A673 (cell line): ENCODE results near the gene DLGAP1. TPM values are rescaled to one million over a fixed set of nuclear protein-coding genes. Genes with fewer than 3 reads are reported as not detected.
"Not testable (repeated sequence)": the region's sequence is repeated elsewhere in the genome, so short reads cannot be mapped to it uniquely, and the experiment has no call there.

Experiments used
- BruUV-seq: library from RNA; stranded (reverse); fragments of 400-500 nt; replicated peaks from 2 replicates; lab custom pipeline; 2021; lab: Mats Ljungman, UMichigan
- CTCF ChIA-PET: fragments of 300-600 bp; sonication (Branson Sonifier 250); formaldehyde crosslinking; loops from one replicate; lab custom pipeline; 2022; ENCODE audit warnings: antibody characterized with exemption; lab: Charles Lee
- POLR2A ChIA-PET: fragments of 300-600 bp; sonication (Branson Sonifier 250); formaldehyde crosslinking; loops from one replicate; lab custom pipeline; 2022; ENCODE audit warnings: antibody characterized with exemption; ENCODE audit not compliant: low non-redundant PET; lab: Charles Lee
- DNase-seq: peaks from one replicate; pipeline ENCODE4 v3.0.0-alpha.2; 2015; ENCODE audit warnings: low spot score
- H3K27ac ChIP-seq: fragments of 200-600 bp; sonication (generic); 2 replicates; pipeline ENCODE4 v1.5.1; 2016; ENCODE audit warnings: mixed run types, low read depth, mild to moderate bottlenecking, mixed read lengths, antibody characterized with exemption, low read length; ENCODE audit not compliant: poor library complexity, severe bottlenecking
- H3K27me3 ChIP-seq: fragments of 200-600 bp; sonication (generic); replicated peaks from 2 replicates; pipeline ENCODE4 v1.6.1; 2017; ENCODE audit warnings: mixed run types, low read depth, mild to moderate bottlenecking, mixed read lengths, antibody characterized with exemption, low read length; ENCODE audit not compliant: insufficient read depth, poor library complexity
- H3K36me3 ChIP-seq: fragments of 200-600 bp; sonication (generic); 2 replicates; pipeline ENCODE4 v1.6.1; 2016; ENCODE audit warnings: mixed run types, mild to moderate bottlenecking, mixed read lengths, antibody characterized with exemption, low read length; ENCODE audit not compliant: insufficient read depth, poor library complexity, severe bottlenecking
- H3K4me1 ChIP-seq: fragments of 200-600 bp; sonication (generic); 2 replicates; pipeline ENCODE4 v1.6.1; 2017; ENCODE audit warnings: mixed run types, mild to moderate bottlenecking, mixed read lengths, antibody characterized with exemption, low read length; ENCODE audit not compliant: insufficient read depth, poor library complexity, severe bottlenecking
- H3K4me3 ChIP-seq: fragments of 200-600 bp; sonication (generic); 2 replicates; pipeline ENCODE4 v1.5.1; 2016; ENCODE audit warnings: low read depth, mixed run types, mild to moderate bottlenecking, mixed read lengths, low read length; ENCODE audit not compliant: poor library complexity, severe bottlenecking
- H3K9me3 ChIP-seq: fragments of 200-600 bp; sonication (generic); 2 replicates; pipeline ENCODE4 v1.6.1; 2016; ENCODE audit warnings: mixed run types, low read depth, mild to moderate bottlenecking, mixed read lengths, antibody characterized with exemption, low read length; ENCODE audit not compliant: poor library complexity, severe bottlenecking
- EZH2 ChIP-seq: fragments of 200-600 bp; sonication (generic); IDR thresholded peaks from 2 replicates; pipeline ENCODE4 v1.6.1; 2017; ENCODE audit warnings: borderline replicate concordance, low read depth, mild to moderate bottlenecking, mixed read lengths, antibody characterized with exemption, low read length; ENCODE audit not compliant: poor library complexity, severe bottlenecking
- intact Hi-C: fragments of 100-400 bp; cut with micrococcal nuclease; formaldehyde crosslinking; loops from one replicate; pipeline ENCODE4 v1.10.0; 2022; ENCODE audit not compliant: unreplicated experiment
- total RNA-seq: library from RNA; stranded (reverse); gene quantifications from 2 replicates; pipeline ENCODE4 v1.2.3, GENCODE V29; 2021
- TF ChIP-seq, protein P1 (sequence below): fragments of 300-800, 200-600 bp; sonication (generic); conservative IDR thresholded peaks from 2 replicates; pipeline ENCODE4 v1.5.1; 2017; ENCODE audit warnings: low read depth, mild to moderate bottlenecking, antibody characterized with exemption, low read length, moderate library complexity, mixed read lengths

The DLGAP1 gene
- total RNA-seq, 1 experiment from 2014 or later: 135 TPM

DNA sequence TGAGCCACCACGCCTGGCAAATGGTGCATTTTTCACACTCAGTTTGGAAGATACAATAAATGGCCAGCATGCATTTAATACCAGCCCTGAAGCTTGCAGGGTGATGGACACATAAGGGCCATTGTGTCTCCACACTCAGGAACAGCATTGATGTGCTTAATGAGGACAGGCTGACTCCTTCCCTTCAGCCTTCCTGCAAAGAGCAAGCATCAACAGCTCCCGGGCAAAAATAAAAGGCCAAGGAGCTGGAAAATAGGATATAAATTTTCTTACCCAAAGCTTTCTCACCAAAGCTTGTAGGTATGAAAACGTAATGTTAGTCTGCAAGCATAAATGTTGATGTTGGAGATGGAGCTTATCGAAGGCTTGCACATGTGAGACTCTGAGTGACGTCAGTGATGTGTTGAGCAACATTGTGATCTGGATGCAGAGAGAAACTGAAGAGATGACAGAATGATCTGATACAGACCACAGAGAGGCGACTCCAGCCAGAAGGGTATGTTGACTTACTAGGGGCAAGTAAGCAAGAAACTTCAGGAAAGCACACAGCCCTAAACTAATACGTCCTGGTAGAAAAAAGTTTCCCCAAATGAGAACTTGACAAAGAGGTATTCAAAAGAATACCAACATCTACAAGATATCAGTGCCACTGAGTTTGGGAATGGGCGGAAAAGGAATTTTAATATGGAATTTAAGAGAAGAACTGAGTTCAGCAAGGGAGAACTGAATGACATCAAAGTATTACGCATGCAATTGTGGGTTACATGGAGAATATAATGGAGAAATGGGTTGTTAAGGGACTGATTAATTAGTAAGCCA lies 748.6 kb downstream of the DLGAP1 start:
- POLR2A ChIA-PET: no interaction called here
- intact Hi-C loops: no loop called here
- BruUV-seq: no TSS peak

DNA sequence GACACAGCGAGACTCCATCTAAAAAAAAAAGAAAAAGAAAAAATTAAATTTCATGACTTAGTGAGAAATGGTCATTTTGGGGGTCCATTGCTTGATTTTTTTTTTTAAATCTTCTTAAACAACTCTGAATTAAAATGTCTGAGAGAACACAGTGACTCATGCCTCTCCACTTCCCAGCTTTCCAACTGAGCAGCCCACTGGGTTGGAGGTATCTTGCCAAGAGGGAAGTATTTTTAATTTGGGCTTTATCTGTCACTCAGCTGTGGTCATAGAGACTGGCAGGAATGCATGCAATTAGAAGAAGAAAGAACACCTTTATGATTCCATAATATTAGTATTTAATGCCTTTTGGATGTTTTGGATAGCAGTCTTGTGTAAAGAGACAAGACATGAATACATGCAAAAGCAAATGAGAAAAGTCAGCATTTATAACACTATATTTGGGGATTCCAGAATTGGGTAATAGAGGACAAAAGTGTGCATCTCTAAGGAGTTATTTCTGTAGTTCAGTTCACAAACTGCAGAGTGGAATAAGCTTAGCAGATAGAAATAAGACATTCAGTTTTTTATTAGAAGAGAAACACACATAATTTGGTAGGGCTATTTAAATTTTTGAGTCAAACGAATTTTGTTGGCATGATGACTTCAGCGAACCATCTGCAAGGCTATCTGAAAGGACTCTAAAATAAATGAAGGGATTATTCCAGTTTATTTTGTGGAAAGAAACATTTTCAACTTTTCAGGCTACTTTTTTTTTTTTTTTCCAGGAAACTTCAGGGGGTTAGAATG lies 750.4 kb downstream of the DLGAP1 start:
- Histone ChIP-seq H3K4me3 (no peak overlapping the region), H3K27ac (peak overlapping the region; percentile 69), H3K4me1 (peaks cover 38% of the 10 kb centered on the region), H3K36me3 (peaks cover 54% of the 10 kb centered on the region), H3K27me3 (no peaks in the 10 kb centered on the region), H3K9me3 (no peaks in the 10 kb centered on the region)
- TF ChIP-seq, protein P1, sequence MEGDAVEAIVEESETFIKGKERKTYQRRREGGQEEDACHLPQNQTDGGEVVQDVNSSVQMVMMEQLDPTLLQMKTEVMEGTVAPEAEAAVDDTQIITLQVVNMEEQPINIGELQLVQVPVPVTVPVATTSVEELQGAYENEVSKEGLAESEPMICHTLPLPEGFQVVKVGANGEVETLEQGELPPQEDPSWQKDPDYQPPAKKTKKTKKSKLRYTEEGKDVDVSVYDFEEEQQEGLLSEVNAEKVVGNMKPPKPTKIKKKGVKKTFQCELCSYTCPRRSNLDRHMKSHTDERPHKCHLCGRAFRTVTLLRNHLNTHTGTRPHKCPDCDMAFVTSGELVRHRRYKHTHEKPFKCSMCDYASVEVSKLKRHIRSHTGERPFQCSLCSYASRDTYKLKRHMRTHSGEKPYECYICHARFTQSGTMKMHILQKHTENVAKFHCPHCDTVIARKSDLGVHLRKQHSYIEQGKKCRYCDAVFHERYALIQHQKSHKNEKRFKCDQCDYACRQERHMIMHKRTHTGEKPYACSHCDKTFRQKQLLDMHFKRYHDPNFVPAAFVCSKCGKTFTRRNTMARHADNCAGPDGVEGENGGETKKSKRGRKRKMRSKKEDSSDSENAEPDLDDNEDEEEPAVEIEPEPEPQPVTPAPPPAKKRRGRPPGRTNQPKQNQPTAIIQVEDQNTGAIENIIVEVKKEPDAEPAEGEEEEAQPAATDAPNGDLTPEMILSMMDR: no peak
- no peak for TF ChIP-seq EZH2
- intact Hi-C loops: no loop called here
- POLR2A ChIA-PET: interaction anchor here (0.6 kb wide), 1 partner anchor 1139 kb away, joined by 4 read pairs; no protein-coding TSS in a partner anchor
- BruUV-seq: TSS peak; percentile 1
- CTCF ChIA-PET: interaction anchor here (0.7 kb wide), 2 partner anchors 163 to 559 kb away, joined by 3 to 4 read pairs; no protein-coding TSS in a partner anchor
- DNase-seq: peak; percentile 80

More for the DNA sequence above, 748.6 kb downstream of the DLGAP1 start:
- Histone ChIP-seq H3K4me3 (no peak overlapping the region), H3K27me3 (no peaks in the 10 kb centered on the region), H3K27ac (peak overlapping the region; percentile 14), H3K36me3 (peaks cover 53% of the 10 kb centered on the region), H3K9me3 (no peaks in the 10 kb centered on the region), H3K4me1 (peaks cover 48% of the 10 kb centered on the region)
- no peak for DNase-seq
- TF ChIP-seq, protein P1: no peak
- TF ChIP-seq EZH2: no peak
- CTCF ChIA-PET: no interaction called here

DNA sequence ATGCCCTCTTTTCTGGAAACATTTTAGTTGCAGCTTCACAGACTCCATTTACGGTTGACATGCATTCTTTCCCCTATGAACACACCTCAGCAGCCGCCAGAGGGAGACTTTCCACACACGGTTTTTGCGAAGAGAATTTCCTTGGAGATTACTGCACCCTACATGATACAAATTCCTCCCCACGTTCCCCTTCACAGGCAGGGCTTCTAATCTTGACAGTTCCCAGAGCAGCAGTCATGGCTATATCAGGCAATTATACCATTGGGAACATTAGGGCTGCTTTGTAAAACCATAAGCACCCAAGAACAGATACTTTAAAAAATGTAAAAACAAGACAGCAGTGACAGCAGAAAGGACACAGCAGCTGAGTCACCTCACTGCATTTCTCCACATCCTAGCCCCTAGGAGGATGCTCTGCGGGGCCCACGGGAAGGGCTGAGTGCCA lies 751.4 kb downstream of the DLGAP1 start:
- no peak overlapping the region for H3K4me3 ChIP-seq
- peak; percentile 92 for DNase-seq
- H3K9me3 ChIP-seq: no peaks in the 10 kb centered on the region
- ChIA-PET POLR2A (no interaction called here), CTCF (interaction anchor here (1.1 to 1.3 kb wide), 2 partner anchors 68 to 166 kb away, joined by 4 to 6 read pairs; no protein-coding TSS in a partner anchor)
- no peaks in the 10 kb centered on the region for H3K27me3 ChIP-seq
- H3K4me1 ChIP-seq: peaks cover 32% of the 10 kb centered on the region
- H3K36me3 ChIP-seq: peaks cover 57% of the 10 kb centered on the region
- TF ChIP-seq, protein P1: peak; percentile 83
- no peak for TF ChIP-seq EZH2
- intact Hi-C loops: loop anchor here (2.0 kb wide), 1 partner anchor 37 kb away; no protein-coding TSS in a partner anchor
- H3K27ac ChIP-seq: peak overlapping the region; percentile 69
- no TSS peak for BruUV-seq

DNA sequence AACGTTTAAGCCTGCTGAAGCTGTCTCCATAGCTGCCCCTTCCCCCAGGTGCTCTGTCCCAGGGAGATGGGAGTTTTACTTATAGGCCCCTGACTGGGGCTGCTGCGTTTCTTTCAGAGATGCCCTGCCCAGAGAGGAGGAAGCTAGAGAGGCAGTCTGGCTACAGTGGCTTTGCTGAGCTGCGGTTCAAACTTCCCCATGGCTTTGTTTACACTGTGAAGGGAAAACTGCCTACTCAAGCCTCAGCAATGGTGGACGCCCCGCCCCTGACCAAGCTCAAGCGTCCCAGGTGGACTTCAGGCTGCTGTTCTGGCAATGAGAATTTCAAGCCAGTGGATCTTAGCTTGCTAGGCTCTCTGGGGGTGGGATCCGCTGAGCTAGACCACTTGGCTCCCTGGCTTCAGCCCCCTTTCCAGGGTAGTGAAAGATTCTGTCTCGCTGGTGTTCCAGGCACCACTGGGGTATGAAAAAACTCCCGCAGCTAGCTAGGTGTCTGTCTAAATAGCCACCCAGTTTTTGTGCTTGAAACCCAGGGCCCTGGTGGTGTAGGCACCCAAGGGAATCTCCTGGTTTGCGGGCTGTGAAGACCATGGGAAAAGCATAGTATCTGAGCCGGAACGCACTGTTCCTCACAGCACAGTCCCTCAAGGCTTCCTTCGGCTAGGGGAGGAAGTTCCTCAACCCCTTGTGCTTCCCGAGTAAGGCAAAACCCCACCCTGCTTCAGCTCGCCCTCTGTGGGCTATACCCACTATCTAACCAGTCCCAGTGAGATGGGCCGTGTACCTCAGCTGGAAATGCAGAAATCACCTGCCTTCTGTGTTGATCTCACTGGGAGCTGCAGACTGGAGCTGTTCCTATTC lies 755.2 kb downstream of the DLGAP1 start:
- H3K27ac ChIP-seq, intact Hi-C loops, DNase-seq, POLR2A ChIA-PET, H3K9me3 ChIP-seq, H3K4me3 ChIP-seq, BruUV-seq, H3K27me3 ChIP-seq, CTCF ChIA-PET: not testable (repeated sequence)
- H3K4me1 ChIP-seq: peaks cover 27% of the 10 kb centered on the region
- peaks cover 35% of the 10 kb centered on the region for H3K36me3 ChIP-seq
